GM18907 (cell line): ENCODE results near the gene L3MBTL3.

Experiments used
- ATAC-seq: cut with Tn5 transposase; IDR thresholded peaks from one replicate; pipeline ENCODE4 v1.9.1; 2021; ENCODE audit warnings: mild to moderate bottlenecking, moderate library complexity; ENCODE audit not compliant: unreplicated experiment

L3MBTL3 gene

DNA sequence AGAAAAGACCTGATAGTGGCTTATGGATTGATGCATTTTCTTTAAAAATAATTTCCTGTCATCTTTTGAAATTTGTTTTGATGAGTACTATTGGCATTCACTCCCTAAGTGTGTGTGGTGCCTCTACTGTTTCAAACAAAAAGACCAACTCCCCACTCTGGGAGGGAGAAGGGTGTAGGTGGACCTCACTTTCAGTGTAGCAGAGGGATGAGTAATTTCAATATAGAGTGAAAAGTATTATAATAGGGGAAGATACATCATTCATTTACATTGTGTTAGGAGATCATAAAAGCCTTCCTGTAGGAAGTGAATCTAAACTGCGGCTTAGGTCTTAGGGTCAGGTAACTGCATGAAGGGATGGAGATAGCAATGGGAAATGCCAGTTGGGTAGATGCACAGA is 158.0 kb downstream of the L3MBTL3 start:
- no peak for ATAC-seq

DNA sequence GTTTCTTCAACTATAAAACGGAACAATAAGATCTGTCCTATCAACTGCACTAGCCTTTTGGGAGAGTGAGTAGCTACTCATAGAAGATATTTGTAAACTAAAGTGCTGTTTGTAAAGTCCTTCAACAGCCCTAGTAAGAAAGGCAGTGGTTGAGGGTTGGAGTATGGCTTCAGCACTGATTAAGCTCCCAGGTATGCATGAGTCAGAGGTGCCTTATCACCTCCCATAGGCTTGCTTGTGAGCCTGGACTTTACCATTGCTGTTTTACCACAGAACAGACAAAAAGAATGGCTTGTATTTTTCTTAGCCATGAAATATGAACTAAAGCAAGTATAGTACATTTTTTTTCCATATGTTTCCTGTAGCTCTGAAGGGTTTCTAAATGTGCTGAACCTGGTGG is 160.3 kb downstream of the L3MBTL3 start:
- ATAC-seq = no peak

DNA sequence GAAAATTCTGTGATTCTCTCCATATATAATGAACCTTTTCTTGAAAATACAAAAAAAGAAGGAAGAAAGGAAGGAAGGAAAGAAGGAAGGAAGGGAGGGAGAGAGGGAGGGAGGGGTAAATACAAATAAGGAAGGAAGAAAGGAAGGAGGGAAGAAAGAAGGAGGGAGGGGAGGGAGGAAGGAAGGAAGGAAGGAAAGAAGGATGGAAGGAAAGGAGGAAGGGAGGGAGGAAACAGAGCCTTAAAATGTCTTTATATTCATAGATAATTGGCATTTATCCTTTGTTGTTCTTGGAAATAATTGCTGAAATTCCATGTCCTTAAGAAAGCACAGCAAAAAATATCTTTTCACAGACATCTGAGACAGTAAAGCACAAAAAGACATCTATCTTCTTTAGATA is 164.1 kb downstream of the L3MBTL3 start:
- ATAC-seq = no peak

DNA sequence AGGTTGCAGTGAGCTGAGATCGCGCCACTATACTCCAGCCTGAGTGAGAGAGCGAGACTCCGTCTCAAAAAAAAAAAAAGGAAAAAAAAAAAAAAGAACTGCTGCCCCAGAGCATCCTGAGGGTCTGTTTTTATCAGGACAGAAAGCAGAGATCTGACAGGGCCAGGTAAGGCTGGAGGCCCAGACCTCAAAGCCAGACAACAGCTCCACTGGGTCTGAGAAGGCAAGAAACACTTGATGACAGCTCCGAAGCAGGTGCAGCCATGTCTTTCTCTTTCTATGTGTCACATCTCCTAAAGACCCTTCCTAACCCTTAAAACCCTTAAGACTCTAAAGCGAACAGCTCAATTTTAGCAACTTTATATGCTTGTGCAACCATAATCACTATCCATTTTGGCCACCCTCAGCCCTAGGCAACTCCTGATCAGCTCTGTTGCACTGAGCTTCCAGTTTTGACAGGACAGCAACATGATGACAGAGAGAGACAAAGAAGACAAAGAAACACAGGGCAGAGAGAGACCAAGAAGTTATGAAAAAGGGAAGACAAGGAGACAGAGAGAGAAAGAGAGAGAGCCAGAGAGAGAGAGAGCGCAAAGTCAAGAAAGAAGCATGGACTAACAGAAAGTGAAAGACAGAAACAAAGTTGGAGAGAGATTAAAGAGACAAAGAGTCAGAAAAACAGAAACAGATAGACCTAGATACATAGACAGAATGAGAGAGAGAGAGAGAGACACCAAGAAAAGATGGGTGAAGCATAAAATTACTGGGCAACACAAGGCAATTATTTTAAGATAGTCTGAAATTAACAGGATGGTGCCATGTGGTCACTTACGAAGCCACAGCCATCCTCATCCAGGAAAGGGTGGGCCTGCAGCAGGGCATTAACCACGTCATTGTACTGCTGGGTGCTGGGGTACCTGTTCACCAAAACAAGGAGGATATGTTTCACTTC is 165.2 kb downstream of the L3MBTL3 start:
- no peak for ATAC-seq

DNA sequence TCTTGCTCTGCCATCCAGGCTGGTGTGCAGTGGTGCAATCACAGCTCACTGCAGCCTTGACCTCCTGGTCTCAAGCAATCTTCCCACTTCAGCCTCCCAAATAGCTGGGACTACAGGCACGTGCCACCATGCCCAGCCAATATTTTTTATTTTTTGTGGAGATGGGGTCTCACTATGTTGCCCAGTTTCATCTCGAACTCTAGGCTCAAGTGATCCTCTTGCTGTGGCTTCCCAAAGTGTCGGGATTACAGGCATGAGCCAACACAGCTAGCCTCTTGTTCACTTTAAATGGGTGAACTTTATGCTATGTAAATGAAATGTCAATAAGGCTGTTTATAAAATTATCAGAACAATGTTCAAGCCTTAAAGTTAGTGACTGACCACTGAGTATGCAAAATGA is 167.3 kb downstream of the L3MBTL3 start:
- ATAC-seq = no peak

DNA sequence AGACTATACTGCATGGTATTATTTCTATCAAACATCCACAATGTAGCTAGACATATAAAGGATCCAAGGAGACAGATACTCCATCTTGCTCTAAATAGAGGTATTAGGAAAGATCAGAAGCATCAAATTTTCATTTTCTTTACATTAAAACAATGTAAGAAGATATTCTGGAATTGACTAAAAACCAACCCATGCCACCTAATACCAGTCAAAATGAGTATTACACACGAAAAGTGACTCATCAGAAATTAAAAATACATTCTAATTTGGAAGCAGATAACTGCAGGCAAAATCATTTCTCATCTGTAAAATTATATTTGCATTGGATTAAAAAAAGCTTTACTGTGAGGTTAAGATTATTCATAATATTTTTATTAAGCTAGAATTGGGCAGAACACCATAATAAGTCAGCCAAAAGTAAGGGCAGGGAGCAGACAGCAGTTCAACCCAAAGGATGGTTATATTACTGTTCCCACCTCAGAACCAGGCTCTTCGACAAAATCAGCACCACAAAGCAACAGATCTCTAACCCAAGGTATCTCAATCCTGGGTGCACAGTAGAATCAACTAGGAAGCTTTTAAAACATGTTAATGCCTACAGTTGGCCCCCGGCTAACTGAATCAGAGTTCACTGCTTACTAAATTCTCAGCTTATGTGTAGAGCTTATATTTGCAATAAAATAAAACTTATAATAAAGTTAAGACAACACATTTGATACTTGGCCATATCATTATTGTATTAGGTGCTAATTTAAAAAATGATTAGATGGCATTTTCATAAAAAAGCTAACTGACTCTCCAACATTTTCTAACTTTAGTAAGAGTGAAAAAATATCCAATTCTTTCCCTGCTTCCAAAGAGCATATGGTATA is 169.2 kb downstream of the L3MBTL3 start:
- no peak for ATAC-seq

DNA sequence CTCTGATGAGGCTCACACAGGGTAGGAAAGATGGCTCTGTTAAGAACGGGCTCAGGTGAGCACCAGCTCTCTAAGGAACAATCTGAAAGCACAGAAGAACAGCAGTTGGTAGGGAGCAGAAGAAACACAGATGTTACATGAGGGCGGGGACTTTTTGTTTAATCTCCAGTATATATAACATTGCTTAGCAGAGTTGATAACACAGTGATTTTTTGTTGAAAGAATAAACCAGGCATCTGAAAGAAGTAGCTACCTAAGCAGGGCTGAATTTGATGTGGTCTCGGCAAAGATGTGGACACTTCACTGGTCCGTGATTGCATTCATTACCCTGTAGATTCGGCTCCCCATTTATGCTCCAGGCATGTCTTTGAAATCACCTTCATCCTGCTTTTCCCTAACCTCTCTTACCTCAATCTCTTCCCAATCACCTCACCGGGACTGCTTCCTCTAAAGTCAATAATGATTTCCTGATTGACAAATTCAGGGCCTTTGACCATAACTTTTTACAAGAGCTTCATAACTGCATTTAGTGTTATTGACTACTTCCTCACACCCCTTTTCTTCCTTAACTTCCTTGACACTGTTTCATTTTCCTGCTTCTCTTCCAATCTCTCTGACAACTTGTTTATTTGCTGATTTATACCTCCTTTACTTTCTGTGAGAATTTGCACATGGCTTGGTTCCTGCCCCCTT is 170.0 kb downstream of the L3MBTL3 start:
- no peak for ATAC-seq

DNA sequence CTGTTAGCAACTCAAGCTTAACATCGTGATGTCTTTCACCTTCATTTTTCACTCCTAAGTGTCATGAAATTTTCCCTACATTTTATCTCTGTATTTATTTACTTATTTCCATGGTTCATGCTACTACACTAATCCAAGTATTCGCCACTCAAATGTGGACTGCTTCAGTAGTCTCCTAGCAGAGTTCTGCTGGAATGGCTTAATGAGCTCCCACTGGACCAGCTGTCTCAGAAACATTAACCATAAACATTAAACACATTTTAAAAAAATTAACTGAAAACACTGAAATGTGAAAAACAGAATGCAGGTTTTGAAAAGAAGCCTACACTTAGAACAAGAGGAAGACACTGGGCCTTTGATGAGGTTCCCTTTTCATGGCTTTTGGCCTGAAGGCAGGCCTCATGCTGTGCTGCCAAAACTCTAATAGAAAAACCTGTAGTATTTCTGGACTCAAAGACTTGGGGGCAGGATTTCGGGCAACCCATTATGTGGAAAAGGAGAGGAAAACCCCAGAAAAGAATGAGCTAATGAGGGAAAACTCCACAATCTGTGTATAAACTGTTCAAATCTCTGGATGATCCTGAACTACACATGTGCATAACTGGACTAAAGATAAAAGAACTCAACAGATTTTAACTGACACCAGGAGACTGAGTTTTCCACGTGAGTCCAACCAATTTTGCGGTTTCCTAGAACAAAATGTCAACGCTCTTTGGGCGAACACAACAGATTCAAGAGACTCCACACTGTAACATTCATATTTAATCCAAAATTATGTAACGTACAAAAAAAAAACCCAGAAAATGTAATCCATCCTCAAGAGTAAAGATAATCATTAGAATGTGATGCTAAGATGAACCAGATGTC is 171.4 kb downstream of the L3MBTL3 start:
- no peak for ATAC-seq
